ENCODE measurements around the gene SLC16A12.

- TF ChIP-seq, protein P1, sequence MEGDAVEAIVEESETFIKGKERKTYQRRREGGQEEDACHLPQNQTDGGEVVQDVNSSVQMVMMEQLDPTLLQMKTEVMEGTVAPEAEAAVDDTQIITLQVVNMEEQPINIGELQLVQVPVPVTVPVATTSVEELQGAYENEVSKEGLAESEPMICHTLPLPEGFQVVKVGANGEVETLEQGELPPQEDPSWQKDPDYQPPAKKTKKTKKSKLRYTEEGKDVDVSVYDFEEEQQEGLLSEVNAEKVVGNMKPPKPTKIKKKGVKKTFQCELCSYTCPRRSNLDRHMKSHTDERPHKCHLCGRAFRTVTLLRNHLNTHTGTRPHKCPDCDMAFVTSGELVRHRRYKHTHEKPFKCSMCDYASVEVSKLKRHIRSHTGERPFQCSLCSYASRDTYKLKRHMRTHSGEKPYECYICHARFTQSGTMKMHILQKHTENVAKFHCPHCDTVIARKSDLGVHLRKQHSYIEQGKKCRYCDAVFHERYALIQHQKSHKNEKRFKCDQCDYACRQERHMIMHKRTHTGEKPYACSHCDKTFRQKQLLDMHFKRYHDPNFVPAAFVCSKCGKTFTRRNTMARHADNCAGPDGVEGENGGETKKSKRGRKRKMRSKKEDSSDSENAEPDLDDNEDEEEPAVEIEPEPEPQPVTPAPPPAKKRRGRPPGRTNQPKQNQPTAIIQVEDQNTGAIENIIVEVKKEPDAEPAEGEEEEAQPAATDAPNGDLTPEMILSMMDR (conservative IDR thresholded peaks at IDR 0.05) = no peak
- TF ChIP-seq ZFX (IDR thresholded peaks at IDR 0.05) = no peak
Measured at GRCh38 chr10:89390476-89391225, 144.7 kb downstream of the SLC16A12 start.

Measured in C4-2B (cell line).